SK-N-SH (cell line): ENCODE data around the gene ZNF446. TPM values are rescaled to one million over a fixed set of nuclear protein-coding genes. Genes with fewer than 3 reads are reported as not detected.

Source experiments
- CTCF ChIA-PET: fragments of 300-600, 350-600 bp; formaldehyde crosslinking; extraction: SDS; loops from one replicate; lab custom pipeline; 2021; lab: Yijun Ruan, JAX
- POLR2A ChIA-PET: fragments of 350-600 bp; sonication (Branson Sonifier 250); formaldehyde crosslinking; extraction: SDS; loops from one replicate; lab custom pipeline; 2020; ENCODE audit warnings: antibody characterized with exemption, inconsistent platforms; lab: Yijun Ruan, JAX
- DNase-seq: peaks from one replicate; pipeline ENCODE4 v3.0.0; 2012
- H2AFZ ChIP-seq: fragments of 200-600 bp; sonication (generic); 2 replicates; pipeline ENCODE4 v1.8.1; 2016; ENCODE audit warnings: antibody characterized with exemption, mild to moderate bottlenecking, low read depth
- H3F3A ChIP-seq: fragments of 200-600 bp; sonication (generic); replicated peaks from 2 replicates; pipeline ENCODE3; 2016; ENCODE audit warnings: antibody characterized with exemption, mild to moderate bottlenecking; ENCODE audit not compliant: insufficient read depth
- H3K27ac ChIP-seq, 2 experiments: fragments of 200-500 bp in 1 of 2; fragments of 200-600 bp in 1 of 2; sonication (Bioruptor generic) in 1 of 2; sonication (generic), shearing (Covaris generic) in 1 of 2; 2 replicates each; pipeline versions ENCODE4 v1.5.1 to v1.6.1; 2014 to 2016; ENCODE audit warnings: low read depth in 2 of 2, inconsistent platforms in 1 of 2, low read length in 1 of 2, mild to moderate bottlenecking in 1 of 2, mixed read lengths in 1 of 2
- H3K27me3 ChIP-seq: fragments of 200-600 bp; sonication (generic), shearing (Covaris generic); 2 replicates; pipeline ENCODE4 v1.6.1; 2016; ENCODE audit warnings: mixed run types; ENCODE audit not compliant: insufficient read depth
- H3K36me3 ChIP-seq, 2 experiments: fragments of 200-500 bp in 1 of 2; fragments of 200-600 bp in 1 of 2; sonication (Bioruptor generic) in 1 of 2; sonication (generic) in 1 of 2; replicated peaks in 1 of 2; 2 replicates each; pipeline versions ENCODE3 to v1.5.1; 2014 to 2016; ENCODE audit warnings: low read length in 1 of 2, mild to moderate bottlenecking in 1 of 2; ENCODE audit not compliant: insufficient read depth in 2 of 2, control insufficient read depth in 1 of 2
- H3K4me1 ChIP-seq, 2 experiments: fragments of 200-500 bp in 1 of 2; fragments of 200-600 bp in 1 of 2; sonication (Bioruptor generic) in 1 of 2; sonication (generic), shearing (Covaris generic) in 1 of 2; 2 replicates each; pipeline versions ENCODE4 v1.5.1 to v1.6.1; 2014 to 2016; ENCODE audit warnings: low read depth in 1 of 2, low read length in 1 of 2, mixed run types in 1 of 2; ENCODE audit not compliant: insufficient read depth in 2 of 2, control insufficient read depth in 1 of 2
- H3K4me2 ChIP-seq: fragments of 200-600 bp; sonication (generic), shearing (Covaris generic); 2 replicates; pipeline ENCODE4 v1.6.1; 2017; ENCODE audit warnings: mixed run types
- H3K4me3 ChIP-seq, 2 experiments: fragments of 200-500 bp in 1 of 2; fragments of 200-600 bp in 1 of 2; sonication (Bioruptor generic) in 1 of 2; sonication (generic), shearing (Covaris generic) in 1 of 2; 2 replicates each; pipeline versions ENCODE4 v1.5.1 to v1.8.1; 2014 to 2016; ENCODE audit warnings: low read depth in 2 of 2, inconsistent platforms in 1 of 2, low read length in 1 of 2, mild to moderate bottlenecking in 1 of 2, mixed read lengths in 1 of 2, moderate library complexity in 1 of 2
- H3K79me2 ChIP-seq: fragments of 200-600 bp; sonication (generic); 2 replicates; pipeline ENCODE4 v1.8.1; 2017; ENCODE audit warnings: mild to moderate bottlenecking; ENCODE audit not compliant: insufficient read depth
- H3K9ac ChIP-seq: fragments of 200-600 bp; sonication (generic); 2 replicates; pipeline ENCODE4 v1.6.1; 2017; ENCODE audit warnings: mixed run types
- H3K9me2 ChIP-seq: fragments of 200-600 bp; sonication (generic); 2 replicates; pipeline ENCODE4 v1.6.1; 2017; ENCODE audit warnings: mixed run types
- H3K9me3 ChIP-seq: fragments of 200-600 bp; sonication (generic); 2 replicates; pipeline ENCODE4 v1.6.1; 2017; ENCODE audit warnings: mixed run types, mild to moderate bottlenecking, moderate library complexity
- H4K20me1 ChIP-seq: fragments of 200-600 bp; sonication (generic); 2 replicates; pipeline ENCODE4 v1.6.1; 2017; ENCODE audit warnings: mild to moderate bottlenecking, mixed run types; ENCODE audit not compliant: insufficient read depth
- FOSL2 ChIP-seq: IDR thresholded peaks from 2 replicates; pipeline ENCODE4 v1.4.0; 2012; ENCODE audit warnings: low read depth, mild to moderate bottlenecking, moderate library complexity, borderline replicate concordance
- FOXJ3 ChIP-seq: sonication (generic); formaldehyde crosslinking; IDR thresholded peaks from 2 replicates; pipeline ENCODE4 v1.5.1; 2020; ENCODE audit warnings: mild to moderate bottlenecking, missing genetic modification reagents
- FOXM1 ChIP-seq: IDR thresholded peaks from 2 replicates; pipeline ENCODE4 v1.4.0; 2012; ENCODE audit warnings: low read depth, mild to moderate bottlenecking
- GABPA ChIP-seq: IDR thresholded peaks from 2 replicates; pipeline ENCODE4 v1.4.0; 2012; ENCODE audit warnings: low read depth, mild to moderate bottlenecking
- GATA2 ChIP-seq: sonication (generic); formaldehyde crosslinking; IDR thresholded peaks from 2 replicates; pipeline ENCODE4 v1.5.0; 2020; ENCODE audit warnings: mild to moderate bottlenecking, missing genetic modification reagents
- MAX ChIP-seq: IDR thresholded peaks from 2 replicates; pipeline ENCODE4 v1.4.0; 2012; ENCODE audit warnings: low read depth
- MXI1 ChIP-seq: IDR thresholded peaks from 2 replicates; pipeline ENCODE4 v1.6.1; 2012; ENCODE audit warnings: mild to moderate bottlenecking, low read depth, low read length, improper control_type of control experiment
- NRF1 ChIP-seq: IDR thresholded peaks from 2 replicates; pipeline ENCODE4 v1.6.1; 2012; ENCODE audit warnings: low read depth, mild to moderate bottlenecking, low read length
- PBX3 ChIP-seq: IDR thresholded peaks from 2 replicates; pipeline ENCODE4; 2012
- POLR2AphosphoS5 ChIP-seq: IDR thresholded peaks from 2 replicates; pipeline ENCODE4 v1.6.1; 2012; ENCODE audit warnings: low read depth, low read length
- RAD21 ChIP-seq: IDR thresholded peaks from 2 replicates; pipeline ENCODE4 v1.6.1; 2012; ENCODE audit warnings: mild to moderate bottlenecking, low read length
- RCOR1 ChIP-seq: fragments of 150-350 bp; IDR thresholded peaks from 2 replicates; pipeline ENCODE4 v1.6.1; 2017; ENCODE audit warnings: antibody characterized with exemption, low read length
- REST ChIP-seq: IDR thresholded peaks from 2 replicates; pipeline ENCODE4 v1.6.1; 2012; ENCODE audit warnings: mild to moderate bottlenecking, low read depth, low read length, moderate library complexity
- RFX5 ChIP-seq: IDR thresholded peaks from 2 replicates; pipeline ENCODE4 v1.6.1; 2012; ENCODE audit warnings: mild to moderate bottlenecking, improper control_type of control experiment, low read length
- SIN3A ChIP-seq: IDR thresholded peaks from 2 replicates; pipeline ENCODE4 v1.6.1; 2012; ENCODE audit warnings: low read depth, mild to moderate bottlenecking, low read length, moderate library complexity, borderline replicate concordance
- SMC3 ChIP-seq: IDR thresholded peaks from 2 replicates; pipeline ENCODE4 v1.6.1; 2012; ENCODE audit warnings: low read depth, low read length, improper control_type of control experiment
- TCF12 ChIP-seq: IDR thresholded peaks from 2 replicates; pipeline ENCODE4 v1.4.0; 2012
- ZBTB33 ChIP-seq: IDR thresholded peaks from 2 replicates; pipeline ENCODE4 v1.4.0; 2012; ENCODE audit warnings: low read depth, borderline replicate concordance
- WGBS: methylation state at CpG from one replicate; pipeline ENCODE4 v1.1.6; 2017; ENCODE audit warnings: low lambda C conversion rate; 5-methylcytosine and 5-hydroxymethylcytosine counted together
- polyA plus RNA-seq, 3 experiments: library from polyadenylated mRNA; depleted of rRNA; stranded (reverse); fragments of >200 nt; gene quantifications; 2 replicates each; pipeline ENCODE4 v1.2.3, GENCODE V29; 2012

Gene ZNF446
- polyA plus RNA-seq, 1 of the 3 experiments (the other 2 are of a cell fraction) = 6.9 TPM

GRCh38 chr19:58519087-58519354, 42.9 kb downstream of the ZNF446 start:
- ChIA-PET POLR2A (interaction anchor here (1.0 to 3.8 kb wide), 9 partner anchors 20 to 192 kb away, joined by 3 to 49 read pairs (median 9); partner anchors contain the start of genes CHMP2A, RPS5, TRIM28 and UBE2M), CTCF (interaction anchor here (0.8 to 4.7 kb wide), 33 partner anchors 9 to 191 kb away, joined by 3 to 81 read pairs (median 5); partner anchors contain the start of genes CHMP2A, TRIM28, UBE2M and ZNF446)
- peak overlapping the region; percentile 92 to 97 for H3K27ac ChIP-seq
- peak overlapping the region; percentile 93 for H3K9ac ChIP-seq
- H3F3A ChIP-seq = peaks cover 19% of the 10 kb centered on the region
- H3K4me3 ChIP-seq = peak overlapping the region; percentile 75 to 83
- peaks cover 55% of the 10 kb centered on the region for H3K79me2 ChIP-seq
- H3K4me1 ChIP-seq = peaks cover 0 to 33% of the 10 kb centered on the region in 2 experiments; a peak in 1 of 4 replicates
- peak; percentile 39 for TF ChIP-seq RAD21
- peak; percentile 68 for TF ChIP-seq SIN3A
- TF ChIP-seq TCF12 = no peak
- no peak for TF ChIP-seq RCOR1
- TF ChIP-seq GABPA = 0 out of 2 replicates have a peak, but pooled peaks have one; percentile 25
- TF ChIP-seq GATA2 = no peak
- no peak for TF ChIP-seq PBX3
- 0 out of 2 replicates have a peak, but pooled peaks have one; percentile 44 for TF ChIP-seq MAX
- TF ChIP-seq NRF1 = 0 out of 2 replicates have a peak, but pooled peaks have one; percentile 6
- peak; percentile 41; the same call in 1 of the 2 replicates for TF ChIP-seq SMC3
- TF ChIP-seq FOSL2 = no peak
- DNase-seq = peak; percentile 88
- no peaks in the 10 kb centered on the region for H3K27me3 ChIP-seq
- H3K9me2 ChIP-seq = no peaks in the 10 kb centered on the region
- peaks cover 3 to 19% of the 10 kb centered on the region in 2 experiments for H3K36me3 ChIP-seq
- no peaks in the 10 kb centered on the region; the same call in 1 of the 2 replicates for H4K20me1 ChIP-seq
- H2AFZ ChIP-seq = peak overlapping the region; percentile 86; the same call in 1 of the 2 replicates
- H3K9me3 ChIP-seq = no peaks in the 10 kb centered on the region
- WGBS = 4% methylated on average over 12 of the region's 14 CpGs
- peak overlapping the region; percentile 98 for H3K4me2 ChIP-seq

GRCh38 chr19:58519355-58520256, 43.5 kb downstream of the ZNF446 start, which contains the start of gene ZBTB45:
Gene ZBTB45 (minus strand): TSS chr19:58519810. CDS start chr19:58517673, 2,137 bp downstream.
- Histone ChIP-seq H3K27me3 (no peaks in the 10 kb centered on the region), H3F3A (peaks cover 19% of the 10 kb centered on the region), H3K4me1 (peaks cover 0 to 29% of the 10 kb centered on the region in 2 experiments; a peak in 1 of 4 replicates), H3K27ac (peak within 1 kb of the TSS; percentile 92 to 97), H3K36me3 (peaks cover 3 to 19% of the 10 kb centered on the region in 2 experiments), H2AFZ (peak within 1 kb of the TSS; percentile 86), H3K9ac (peak within 1 kb of the TSS; percentile 93), H3K9me2 (no peaks in the 10 kb centered on the region), H3K9me3 (no peaks in the 10 kb centered on the region), H3K4me2 (peak within 1 kb of the TSS; percentile 98), H4K20me1 (no peaks in the 10 kb centered on the region; the same call in 1 of the 2 replicates), H3K79me2 (peaks cover 52% of the 10 kb centered on the region), H3K4me3 (peak within 1 kb of the TSS; percentile 75 to 83)
- ChIA-PET CTCF (interaction anchor here (0.5 to 4.7 kb wide), 42 partner anchors 9 to 1130 kb away, joined by 3 to 81 read pairs (median 4); partner anchors contain the start of genes CHMP2A, MZF1, TRIM28 and UBE2M), POLR2A (interaction anchor here (1.0 to 3.8 kb wide), 14 partner anchors 8 to 193 kb away, joined by 3 to 49 read pairs (median 4); partner anchors contain the start of genes CHMP2A, MZF1, RPS5 and SLC27A5)
- 1% methylated on average over 45 of the region's 87 CpGs for WGBS
- peak; percentile 93 for DNase-seq
- TF ChIP-seq GABPA (peak; percentile 100), ZBTB33 (no peak; the same call in 1 of the 2 replicates), POLR2AphosphoS5 (peak; percentile 92), FOXJ3 (CRISPR knock-in tag) (no peak; the same call in 1 of the 2 replicates), FOSL2 (no peak), REST (0 out of 2 replicates have a peak, but pooled peaks have one; percentile 39), NRF1 (no peak), RFX5 (0 out of 2 replicates have a peak, but pooled peaks have one; percentile 17), GATA2 (no peak), MXI1 (peak; percentile 87), FOXM1 (0 out of 2 replicates have a peak, but pooled peaks have one; percentile 28)
